ENCODE data around the gene ALLC. TPM values are rescaled to one million over a fixed set of nuclear protein-coding genes. Genes with fewer than 3 reads are reported as not detected.

ALLC gene
- total RNA-seq, 4 donors from 2014 or later, result not detected

DNA sequence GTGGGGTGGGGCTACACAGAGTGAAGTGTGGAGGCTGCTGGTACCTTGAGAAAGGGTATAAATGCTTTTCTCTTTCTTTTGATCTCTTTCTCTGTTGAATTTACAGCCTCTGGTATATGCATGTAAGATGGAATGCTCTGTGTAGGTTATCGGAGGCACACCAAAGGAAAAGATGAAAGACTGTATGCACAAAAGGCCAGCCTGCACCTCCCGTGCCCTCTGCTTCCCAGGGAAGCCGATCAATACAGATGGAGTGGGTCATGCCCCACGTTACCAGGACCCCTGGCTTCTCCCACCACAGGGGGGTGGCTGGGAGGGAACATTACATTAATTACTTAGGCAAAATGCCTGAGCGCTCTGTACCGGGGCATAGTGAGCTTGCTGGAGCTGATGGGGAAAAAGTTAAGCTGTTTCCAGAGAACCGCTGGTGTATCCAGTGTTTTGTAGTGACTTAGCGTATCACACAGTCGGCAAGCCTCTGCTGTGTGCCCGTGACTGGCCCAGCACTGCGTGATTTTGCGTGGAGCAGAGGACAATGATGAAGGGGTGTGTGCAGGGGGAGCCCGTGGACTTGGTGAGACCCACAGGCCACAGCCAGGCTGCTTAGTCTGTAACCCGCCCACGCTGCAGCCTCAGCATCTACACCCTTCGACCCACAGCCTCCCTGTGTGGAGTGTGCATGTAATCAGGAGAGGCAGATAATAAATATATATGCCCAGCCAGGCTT lies 8.0 kb downstream of the ALLC start:
- H3K27ac ChIP-seq, result no peak overlapping the region
- no peaks in the 10 kb centered on the region for H3K4me1 ChIP-seq
- intact Hi-C loops (cut with DNase I; ENCODE audit: low total_unique reads) (no loop called here), in situ Hi-C loops (cut with MboI; ENCODE audit: low pct_ligation_motif_present in 1 of 4, low pct_unique_long_range_greater_than_20kb in 1 of 4, low sequenced_read_pairs in 3 of 4) (loop anchor here in 1 of 4 donors (25.0 kb wide), 1 partner anchor 1529 kb away; no protein-coding TSS in a partner anchor)
- H3K9me3 ChIP-seq, result no peaks in the 10 kb centered on the region
- DNase-seq, result no peak
- TF ChIP-seq EP300 (IDR thresholded peaks at IDR 0.05; ENCODE audit: low read depth) (no peak), POLR2AphosphoS5 (IDR thresholded peaks at IDR 0.05) (no peak), POLR2A (IDR thresholded peaks at IDR 0.05) (no peak)
- TF ChIP-seq, protein P1, sequence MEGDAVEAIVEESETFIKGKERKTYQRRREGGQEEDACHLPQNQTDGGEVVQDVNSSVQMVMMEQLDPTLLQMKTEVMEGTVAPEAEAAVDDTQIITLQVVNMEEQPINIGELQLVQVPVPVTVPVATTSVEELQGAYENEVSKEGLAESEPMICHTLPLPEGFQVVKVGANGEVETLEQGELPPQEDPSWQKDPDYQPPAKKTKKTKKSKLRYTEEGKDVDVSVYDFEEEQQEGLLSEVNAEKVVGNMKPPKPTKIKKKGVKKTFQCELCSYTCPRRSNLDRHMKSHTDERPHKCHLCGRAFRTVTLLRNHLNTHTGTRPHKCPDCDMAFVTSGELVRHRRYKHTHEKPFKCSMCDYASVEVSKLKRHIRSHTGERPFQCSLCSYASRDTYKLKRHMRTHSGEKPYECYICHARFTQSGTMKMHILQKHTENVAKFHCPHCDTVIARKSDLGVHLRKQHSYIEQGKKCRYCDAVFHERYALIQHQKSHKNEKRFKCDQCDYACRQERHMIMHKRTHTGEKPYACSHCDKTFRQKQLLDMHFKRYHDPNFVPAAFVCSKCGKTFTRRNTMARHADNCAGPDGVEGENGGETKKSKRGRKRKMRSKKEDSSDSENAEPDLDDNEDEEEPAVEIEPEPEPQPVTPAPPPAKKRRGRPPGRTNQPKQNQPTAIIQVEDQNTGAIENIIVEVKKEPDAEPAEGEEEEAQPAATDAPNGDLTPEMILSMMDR (IDR thresholded peaks at IDR 0.05), result no peak
- no peaks in the 10 kb centered on the region for H3K27me3 ChIP-seq
- 86 to 94% methylated on average over 3 to 16 of the region's 16 CpGs for WGBS, 2 donors (ENCODE audit: low coverage in 1 of 2)
- no peaks in the 10 kb centered on the region for H3K36me3 ChIP-seq
- H3K4me3 ChIP-seq, result no peak overlapping the region

DNA sequence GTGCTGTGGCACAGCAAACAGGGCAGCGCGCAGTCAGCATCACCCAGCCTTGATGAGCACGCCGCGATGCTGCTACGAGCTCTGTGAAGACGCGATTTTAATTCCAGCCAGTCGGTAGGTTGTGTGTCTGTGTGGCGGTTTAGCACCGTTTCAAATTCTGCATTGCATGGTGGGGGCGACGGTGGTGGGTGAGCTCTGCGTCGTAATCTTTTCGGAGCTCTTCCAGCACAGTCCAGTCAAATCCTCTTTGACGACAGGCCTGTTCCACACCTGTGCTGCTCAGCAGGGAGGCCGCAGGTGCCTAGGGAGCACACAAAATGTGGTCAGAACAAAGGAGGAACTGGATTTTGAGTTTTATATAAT lies 8.6 kb downstream of the ALLC start:
- no peaks in the 10 kb centered on the region for H3K27me3 ChIP-seq
- intact Hi-C loops (cut with DNase I; ENCODE audit: low total_unique reads) (no loop called here), in situ Hi-C loops (cut with MboI; ENCODE audit: low pct_ligation_motif_present in 1 of 4, low pct_unique_long_range_greater_than_20kb in 1 of 4, low sequenced_read_pairs in 3 of 4) (loop anchor here in 1 of 4 donors (25.0 kb wide), 1 partner anchor 1529 kb away; no protein-coding TSS in a partner anchor)
- no peaks in the 10 kb centered on the region for H3K36me3 ChIP-seq
- no peaks in the 10 kb centered on the region for H3K9me3 ChIP-seq
- no peak overlapping the region for H3K4me3 ChIP-seq
- no peaks in the 10 kb centered on the region for H3K4me1 ChIP-seq
- TF ChIP-seq EP300 (IDR thresholded peaks at IDR 0.05; ENCODE audit: low read depth) (no peak), POLR2AphosphoS5 (IDR thresholded peaks at IDR 0.05) (no peak), POLR2A (IDR thresholded peaks at IDR 0.05) (no peak)
- TF ChIP-seq, protein P1 (IDR thresholded peaks at IDR 0.05), result no peak
- no peak for DNase-seq
- 92 to 97% methylated on average over 14 to 18 of the region's 18 CpGs for WGBS, 2 donors (ENCODE audit: low coverage in 1 of 2)
- no peak overlapping the region for H3K27ac ChIP-seq

GRCh38 chr2:3667151-3667631 lies 9.2 kb downstream of the ALLC start:
- Histone ChIP-seq H3K27ac (no peak overlapping the region), H3K36me3 (no peaks in the 10 kb centered on the region), H3K9me3 (no peaks in the 10 kb centered on the region), H3K4me3 (no peak overlapping the region), H3K4me1 (no peaks in the 10 kb centered on the region), H3K27me3 (no peaks in the 10 kb centered on the region)
- in situ Hi-C loops (cut with MboI; ENCODE audit: low pct_ligation_motif_present in 1 of 4, low pct_unique_long_range_greater_than_20kb in 1 of 4, low sequenced_read_pairs in 3 of 4) (loop anchor here in 1 of 4 donors (25.0 kb wide), 1 partner anchor 1530 kb away; no protein-coding TSS in a partner anchor), intact Hi-C loops (cut with DNase I; ENCODE audit: low total_unique reads) (no loop called here)
- 82% methylated on average over 23 of the region's 23 CpGs; no CpG with 5 or more reads in 1 of the 2 donors for whole genome bisulfite sequencing, 2 donors (ENCODE audit: low coverage in 1 of 2)
- DNase-seq, result no peak
- TF ChIP-seq, protein P1 (IDR thresholded peaks at IDR 0.05), result no peak
- no peak for TF ChIP-seq POLR2AphosphoS5 (IDR thresholded peaks at IDR 0.05)
- TF ChIP-seq EP300 (IDR thresholded peaks at IDR 0.05; ENCODE audit: low read depth), result no peak
- TF ChIP-seq POLR2A (IDR thresholded peaks at IDR 0.05), result no peak

GRCh38 chr2:3669656-3670055 lies 11.7 kb downstream of the ALLC start:
- in situ Hi-C loops (cut with MboI; ENCODE audit: low pct_ligation_motif_present in 1 of 4, low pct_unique_long_range_greater_than_20kb in 1 of 4, low sequenced_read_pairs in 3 of 4), result loop anchor here in 1 of 4 donors (25.0 kb wide), 1 partner anchor 1532 kb away; no protein-coding TSS in a partner anchor
- H3K27ac ChIP-seq, result no peak overlapping the region
- H3K4me3 ChIP-seq, result no peak overlapping the region
- no peak for DNase-seq
- H3K4me1 ChIP-seq, result no peaks in the 10 kb centered on the region
- H3K36me3 ChIP-seq, result no peaks in the 10 kb centered on the region
- no peak for TF ChIP-seq EP300 (IDR thresholded peaks at IDR 0.05; ENCODE audit: low read depth)
- TF ChIP-seq POLR2AphosphoS5 (IDR thresholded peaks at IDR 0.05), result no peak
- TF ChIP-seq, protein P1 (IDR thresholded peaks at IDR 0.05), result no peak
- TF ChIP-seq POLR2A (IDR thresholded peaks at IDR 0.05), result no peak
- WGBS, 2 donors (ENCODE audit: low coverage in 1 of 2), result 63 to 88% methylated on average over 3 to 8 of the region's 8 CpGs
- intact Hi-C loops (cut with DNase I; ENCODE audit: low total_unique reads), result no loop called here
- H3K27me3 ChIP-seq, result no peaks in the 10 kb centered on the region
- no peaks in the 10 kb centered on the region for H3K9me3 ChIP-seq

Measured in transverse colon (tissue), 4 donors.